Peyer's patch (tissue), 4 donors: ENCODE results near the gene NRBF2. TPM values are rescaled to one million over a fixed set of nuclear protein-coding genes. Genes with fewer than 3 reads are reported as not detected.
"Not testable (repeated sequence)": the region's sequence is repeated elsewhere in the genome, so short reads cannot be mapped to it uniquely, and the experiment has no call there.

Source experiments
- DNase-seq, 3 donors: peaks; one replicate each; pipeline ENCODE4 v3.0.0-alpha.2; 2017 to 2019
- H3K27ac ChIP-seq, 4 donors: fragments of 200-600 bp; sonication (generic); one replicate each; pipeline ENCODE4 v1.5.1; 2016 to 2019
- H3K27me3 ChIP-seq, 2 donors: fragments of 200-600 bp; sonication (generic); one replicate each; pipeline ENCODE4 v1.5.1; 2019
- H3K36me3 ChIP-seq, 3 donors: fragments of 200-600 bp; sonication (generic); one replicate each; pipeline ENCODE4 v1.5.1; 2016 to 2019
- H3K4me1 ChIP-seq, 4 donors: fragments of 200-600 bp; sonication (generic); one replicate each; pipeline ENCODE4 v1.5.1; 2016 to 2019
- H3K4me3 ChIP-seq, 4 donors: fragments of 200-600 bp; sonication (generic); 1 replicate in 3 of 4; 2 replicates in 1 of 4; pipeline ENCODE4 v1.5.1; 2016 to 2019; ENCODE audit warnings: mild to moderate bottlenecking in 1 of 4
- H3K9me3 ChIP-seq, 4 donors: fragments of 200-600 bp; sonication (generic); one replicate each; pipeline ENCODE4 v1.5.1; 2016 to 2019; ENCODE audit warnings: mild to moderate bottlenecking in 1 of 4
- CTCF ChIP-seq, 6 experiments: fragments of 450-650 bp in 4 of 6; fragments of 200-600 bp in 2 of 6; sonication (generic) in 1 of 6; IDR thresholded peaks; one replicate each; pipeline ENCODE4 v1.5.1; 2017 to 2019; ENCODE audit warnings: antibody characterized with exemption in 6 of 6, mild to moderate bottlenecking in 3 of 6, moderate library complexity in 1 of 6
- POLR2A ChIP-seq, 2 donors: fragments of 450-650 bp; IDR thresholded peaks; one replicate each; pipeline ENCODE4 v1.5.1; 2017; ENCODE audit warnings: antibody characterized with exemption in 2 of 2, mild to moderate bottlenecking in 2 of 2, moderate library complexity in 2 of 2
- total RNA-seq, 4 donors: library from RNA; depleted of rRNA; stranded (reverse); fragments of >200 nt; gene quantifications; one replicate each; pipeline ENCODE4 v1.1.0, GENCODE V29; 2016

NRBF2 gene
- total RNA-seq, 4 donors from 2014 or later, result 10.7 to 15.8 (median 14.9) TPM

- TF ChIP-seq CTCF (IDR thresholded peaks at IDR 0.05) (no peak), POLR2A (IDR thresholded peaks at IDR 0.05) (no peak)
- Histone ChIP-seq H3K4me3 (no peak overlapping the region), H3K36me3 (peaks cover 0 to 5% (median 0%) of the 10 kb centered on the region in 3 donors), H3K9me3 (no peaks in the 10 kb centered on the region), H3K27me3 (no peaks in the 10 kb centered on the region), H3K27ac (no peak overlapping the region), H3K4me1 (no peaks in the 10 kb centered on the region)
- no peak for DNase-seq
Observed at GRCh38 chr10:63145782-63146181, 12.7 kb downstream of the NRBF2 start.

GRCh38 chr10:63146503-63146902 is 13.4 kb downstream of the NRBF2 start:
- Histone ChIP-seq H3K36me3 (peaks cover 0 to 8% (median 0%) of the 10 kb centered on the region in 3 donors), H3K27ac (no peak overlapping the region), H3K9me3 (no peaks in the 10 kb centered on the region), H3K4me1 (no peaks in the 10 kb centered on the region), H3K27me3 (no peaks in the 10 kb centered on the region), H3K4me3 (no peak overlapping the region)
- no peak for DNase-seq
- TF ChIP-seq CTCF (IDR thresholded peaks at IDR 0.05) (no peak), POLR2A (IDR thresholded peaks at IDR 0.05) (no peak)

DNA sequence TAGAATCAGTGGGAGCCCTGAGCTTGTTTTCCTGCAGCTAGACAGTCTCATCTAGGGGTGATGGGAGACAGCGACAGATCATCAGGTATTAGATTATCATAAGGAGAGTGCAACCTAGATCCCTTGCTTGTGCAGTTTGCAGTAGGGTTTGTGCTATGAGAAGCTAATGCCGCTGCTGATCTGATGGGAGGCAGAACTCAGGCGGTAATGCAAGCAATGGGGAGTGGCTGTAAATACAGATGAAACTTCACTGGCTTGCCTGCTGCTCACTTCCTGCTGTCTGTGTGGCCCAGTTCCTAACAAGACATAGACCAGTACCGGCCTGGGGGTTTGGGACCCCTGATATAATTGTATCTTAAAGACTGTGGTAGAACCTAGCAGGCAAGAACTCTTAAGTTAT is 17.6 kb downstream of the NRBF2 start:
- no peak for TF ChIP-seq CTCF (IDR thresholded peaks at IDR 0.05)
- no peak for TF ChIP-seq POLR2A (IDR thresholded peaks at IDR 0.05)
- no peaks in the 10 kb centered on the region for H3K27me3 ChIP-seq
- H3K27ac ChIP-seq, result no peak overlapping the region
- H3K9me3 ChIP-seq, result no peaks in the 10 kb centered on the region
- no peak for DNase-seq
- H3K36me3 ChIP-seq, result peaks cover 0 to 43% (median 0%) of the 10 kb centered on the region in 3 donors
- no peaks in the 10 kb centered on the region for H3K4me1 ChIP-seq
- H3K4me3 ChIP-seq, result no peak overlapping the region

DNA sequence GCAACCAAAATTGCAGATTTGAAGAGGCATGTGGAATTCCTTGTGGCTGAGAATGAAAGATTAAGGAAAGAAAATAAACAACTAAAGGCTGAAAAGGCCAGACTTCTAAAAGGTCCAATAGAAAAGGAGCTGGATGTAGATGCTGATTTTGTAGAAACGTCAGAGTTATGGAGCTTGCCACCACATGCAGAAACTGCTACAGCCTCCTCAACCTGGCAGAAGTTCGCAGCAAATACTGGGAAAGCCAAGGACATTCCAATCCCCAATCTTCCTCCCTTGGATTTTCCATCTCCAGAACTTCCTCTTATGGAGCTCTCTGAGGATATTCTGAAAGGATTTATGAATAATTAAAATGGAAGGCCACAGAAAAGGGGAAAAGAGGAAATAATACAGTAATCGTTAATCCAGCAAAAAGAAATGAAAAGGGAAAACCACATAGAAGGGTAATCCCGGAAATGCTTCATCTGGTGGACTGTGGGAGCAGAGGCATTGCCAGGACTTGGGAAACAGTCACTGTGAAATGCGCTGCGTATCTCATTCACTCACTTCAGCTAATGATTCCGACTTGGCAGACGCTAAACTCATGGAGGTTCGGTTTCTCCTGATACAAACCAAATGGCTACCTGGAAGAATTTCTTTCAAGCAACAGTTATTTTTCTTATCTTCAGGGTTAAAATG is 20.9 kb downstream of the NRBF2 start:
- H3K27me3 ChIP-seq, H3K27ac ChIP-seq, H3K4me1 ChIP-seq, H3K9me3 ChIP-seq, H3K4me3 ChIP-seq, DNase-seq: not testable (repeated sequence)
- H3K36me3 ChIP-seq, result peaks cover 0 to 43% (median 0%) of the 10 kb centered on the region in 3 donors

DNA sequence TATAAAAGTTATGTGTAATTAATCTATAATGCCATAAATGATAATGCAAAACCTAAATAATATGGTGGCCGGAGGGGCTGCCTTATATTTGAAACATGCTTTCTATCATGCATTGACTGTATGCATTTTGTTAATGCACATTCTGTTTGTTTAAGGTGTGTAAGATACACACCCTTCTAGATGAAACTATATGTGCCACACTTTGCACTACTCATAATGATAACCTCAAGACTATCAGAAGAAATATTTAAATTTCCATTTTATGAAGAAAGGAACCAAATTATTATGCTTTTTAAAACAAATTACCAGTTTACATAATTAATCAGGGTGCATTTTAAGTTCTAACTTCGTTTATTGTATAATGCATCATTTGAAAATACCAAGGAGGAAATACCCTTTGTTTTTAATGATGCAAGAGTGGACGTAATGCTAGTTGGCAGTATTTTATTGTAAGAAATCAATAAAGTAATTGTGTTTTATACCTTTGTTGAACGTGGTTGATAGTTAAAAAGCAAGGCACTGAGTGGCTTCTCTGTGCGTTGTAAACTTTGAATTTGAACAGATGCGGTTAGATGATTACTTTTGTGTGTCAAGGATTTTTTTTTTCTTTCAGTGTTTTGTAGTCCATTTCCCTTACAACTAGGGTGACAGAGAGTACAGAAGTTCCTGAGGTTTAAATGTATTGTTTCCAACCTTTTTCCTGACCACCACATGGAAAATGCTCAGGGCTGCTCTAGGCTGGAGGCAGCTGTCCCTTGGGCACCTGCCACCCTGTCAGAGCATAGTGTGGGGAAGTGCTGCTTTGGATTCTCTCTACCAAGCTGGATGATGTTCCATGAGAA is 21.6 kb downstream of the NRBF2 start:
- no peak for TF ChIP-seq POLR2A (IDR thresholded peaks at IDR 0.05)
- TF ChIP-seq CTCF (IDR thresholded peaks at IDR 0.05), result no peak
- Histone ChIP-seq H3K27me3 (no peaks in the 10 kb centered on the region), H3K27ac (no peak overlapping the region), H3K4me3 (no peak overlapping the region), H3K36me3 (peaks cover 0 to 43% (median 0%) of the 10 kb centered on the region in 3 donors), H3K9me3 (no peaks in the 10 kb centered on the region), H3K4me1 (no peaks in the 10 kb centered on the region)
- no peak for DNase-seq

DNA sequence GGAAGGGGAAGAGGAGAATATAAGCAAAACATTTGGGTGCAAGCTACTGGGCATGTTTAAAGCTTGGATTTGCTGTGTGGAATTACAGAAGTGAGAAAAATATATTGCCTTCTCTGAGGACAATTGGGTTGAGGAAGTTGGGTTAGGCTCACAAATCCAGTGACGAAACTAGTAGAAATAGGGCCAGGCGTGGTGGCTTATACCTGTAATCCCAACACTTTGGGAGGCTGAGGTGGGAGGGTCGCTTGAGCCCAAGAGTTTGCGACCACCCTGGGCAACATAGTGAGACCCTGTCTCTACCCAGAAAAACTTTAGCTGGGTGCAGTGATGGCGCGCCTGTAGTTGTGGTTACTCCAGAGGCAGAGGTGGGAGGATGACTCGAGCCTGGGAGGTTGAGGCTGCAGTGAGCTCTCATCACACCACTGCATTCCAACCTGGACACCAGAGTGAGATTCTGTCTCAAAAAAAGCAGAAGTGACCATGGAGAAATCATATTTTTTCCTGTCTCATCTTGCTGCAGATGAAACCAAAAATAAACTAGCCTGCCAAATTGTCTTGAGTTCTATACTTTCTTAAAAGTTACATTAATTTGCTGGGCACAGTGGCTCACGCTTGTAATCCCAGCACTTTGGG is 22.4 kb downstream of the NRBF2 start:
- no peak overlapping the region for H3K27ac ChIP-seq

More for the DNA sequence above, 22.4 kb downstream of the NRBF2 start:
- no peak for TF ChIP-seq CTCF (IDR thresholded peaks at IDR 0.05)
- no peak for TF ChIP-seq POLR2A (IDR thresholded peaks at IDR 0.05)
- H3K9me3 ChIP-seq, result no peaks in the 10 kb centered on the region
- H3K36me3 ChIP-seq, result peaks cover 0 to 40% (median 0%) of the 10 kb centered on the region in 3 donors
- H3K27me3 ChIP-seq, result no peaks in the 10 kb centered on the region
- DNase-seq, result no peak
- no peaks in the 10 kb centered on the region for H3K4me1 ChIP-seq
- no peak overlapping the region for H3K4me3 ChIP-seq
